Activated gamma-delta T cell treated with Interleukin-2 at 50 U/mL for 16 hours (primary cell): ENCODE measurements around the gene TXNDC2.

Experiments used
- DNase-seq: peaks from one replicate; pipeline ENCODE4 v3.0.0-alpha.2; 2020

Gene TXNDC2

DNA sequence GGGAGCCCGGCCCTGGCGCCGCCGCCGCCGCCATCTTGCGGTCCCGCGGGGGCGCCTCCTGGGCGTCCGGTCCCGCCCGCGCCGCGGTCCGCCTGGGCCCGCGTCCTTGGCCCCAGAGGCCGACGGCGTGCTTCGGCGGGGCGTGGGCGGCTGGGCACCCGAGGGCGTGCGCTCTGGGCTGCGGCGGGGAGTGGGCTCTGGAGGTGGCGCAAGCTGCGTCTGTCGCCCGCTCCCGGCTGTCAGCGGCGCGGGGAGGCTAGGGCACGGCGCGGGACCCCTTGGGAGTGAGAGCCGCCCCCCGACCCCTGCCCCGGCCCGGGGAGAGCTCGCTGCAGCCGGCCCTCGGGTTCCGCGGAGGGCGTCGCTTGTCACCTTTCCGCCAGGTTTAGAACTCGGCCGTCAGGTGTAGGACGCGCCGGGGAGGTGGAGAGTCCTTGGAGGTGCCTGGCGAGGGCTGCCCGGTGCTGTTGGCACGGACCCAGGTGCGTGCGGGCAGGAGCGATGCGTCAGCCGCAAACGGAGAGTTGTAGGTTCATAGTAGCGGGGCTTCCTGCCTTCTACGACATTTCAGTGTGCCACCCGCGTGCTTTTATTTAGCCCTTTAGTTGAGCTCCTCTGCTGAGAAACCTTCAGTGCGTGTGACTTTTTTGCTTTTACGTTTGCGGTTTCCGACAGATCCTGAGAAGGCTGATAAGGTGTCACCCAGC lies 29.0 kb downstream of the TXNDC2 start:
- peak; percentile 72 for DNase-seq

GRCh38 chr18:9915291-9916076 lies 29.7 kb downstream of the TXNDC2 start:
- DNase-seq = no peak

- no peak for DNase-seq
Observed at GRCh38 chr18:9916077-9916639, 30.4 kb downstream of the TXNDC2 start.

- no peak for DNase-seq
Observed at GRCh38 chr18:9916808-9917207, 31.0 kb downstream of the TXNDC2 start.

- DNase-seq = no peak
Observed at GRCh38 chr18:9918016-9918680, 32.4 kb downstream of the TXNDC2 start.

DNA sequence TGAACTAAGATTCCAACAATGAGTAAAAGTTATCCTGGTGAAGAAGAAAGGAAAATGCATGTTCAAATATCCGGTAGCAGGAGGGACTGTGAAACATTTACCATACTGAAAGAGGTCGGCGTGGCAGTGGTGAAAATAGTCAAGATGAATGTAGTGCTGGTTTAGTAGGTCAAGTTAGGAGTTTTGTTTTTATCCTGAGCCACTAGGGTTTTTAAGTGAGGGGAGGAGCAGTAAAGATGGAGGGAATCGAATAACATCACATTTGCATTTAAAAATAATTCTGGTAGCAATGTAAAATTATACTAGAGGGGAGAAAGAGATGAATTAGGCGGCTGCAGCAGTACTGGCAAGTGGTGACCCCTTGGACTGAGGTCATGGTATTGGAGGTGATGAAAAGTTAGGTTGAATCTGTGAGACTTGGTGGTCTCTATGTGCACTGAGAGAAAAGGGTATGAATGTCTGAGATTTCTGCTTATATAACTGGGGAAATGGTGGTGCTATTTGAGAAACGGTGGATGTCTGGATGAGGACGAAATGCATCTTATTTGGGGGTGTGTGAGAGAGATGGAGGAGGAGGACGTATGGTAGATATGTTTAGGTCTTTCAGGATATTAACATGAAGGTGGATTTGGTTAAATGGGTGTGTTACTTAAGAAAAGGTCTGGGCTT lies 33.9 kb downstream of the TXNDC2 start:
- DNase-seq = no peak

DNA sequence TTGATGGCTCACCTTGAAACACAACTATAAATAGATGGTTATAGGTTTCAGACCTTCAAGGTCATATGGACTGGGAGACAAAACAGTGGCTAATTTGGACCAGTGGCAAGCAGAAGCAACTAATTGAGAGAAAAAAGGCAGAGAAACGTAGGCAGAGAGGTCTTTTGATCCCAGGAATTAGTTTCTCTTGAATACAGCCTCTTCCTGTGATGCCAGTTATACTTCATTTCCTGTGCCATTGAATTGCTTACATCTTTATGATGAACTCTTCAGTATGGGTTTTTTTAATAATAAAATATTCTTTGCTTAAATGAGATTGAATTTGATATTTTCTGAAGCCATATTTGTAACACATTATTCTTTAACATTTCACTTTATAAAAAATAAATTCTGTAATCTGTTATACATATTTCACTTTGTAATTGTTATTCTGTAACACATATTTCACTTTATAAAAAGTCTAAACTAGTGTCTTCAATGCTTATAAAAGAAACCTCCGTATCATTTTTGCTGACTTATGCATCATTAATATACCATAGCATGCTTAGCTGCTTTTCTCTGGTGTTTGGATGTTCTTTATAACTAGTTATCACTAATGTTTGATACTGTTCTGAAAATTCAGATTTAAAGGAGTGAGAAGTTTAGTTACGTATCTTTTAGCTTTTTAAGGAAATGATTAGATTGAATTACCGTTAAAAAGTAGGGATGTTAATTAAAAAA lies 37.0 kb downstream of the TXNDC2 start:
- no peak for DNase-seq

GRCh38 chr18:9924371-9924943 lies 38.7 kb downstream of the TXNDC2 start:
- no peak for DNase-seq

- DNase-seq = no peak
Observed at GRCh38 chr18:9925369-9925768, 39.6 kb downstream of the TXNDC2 start.

GRCh38 chr18:9925795-9926194 lies 40.0 kb downstream of the TXNDC2 start:
- DNase-seq = no peak

DNA sequence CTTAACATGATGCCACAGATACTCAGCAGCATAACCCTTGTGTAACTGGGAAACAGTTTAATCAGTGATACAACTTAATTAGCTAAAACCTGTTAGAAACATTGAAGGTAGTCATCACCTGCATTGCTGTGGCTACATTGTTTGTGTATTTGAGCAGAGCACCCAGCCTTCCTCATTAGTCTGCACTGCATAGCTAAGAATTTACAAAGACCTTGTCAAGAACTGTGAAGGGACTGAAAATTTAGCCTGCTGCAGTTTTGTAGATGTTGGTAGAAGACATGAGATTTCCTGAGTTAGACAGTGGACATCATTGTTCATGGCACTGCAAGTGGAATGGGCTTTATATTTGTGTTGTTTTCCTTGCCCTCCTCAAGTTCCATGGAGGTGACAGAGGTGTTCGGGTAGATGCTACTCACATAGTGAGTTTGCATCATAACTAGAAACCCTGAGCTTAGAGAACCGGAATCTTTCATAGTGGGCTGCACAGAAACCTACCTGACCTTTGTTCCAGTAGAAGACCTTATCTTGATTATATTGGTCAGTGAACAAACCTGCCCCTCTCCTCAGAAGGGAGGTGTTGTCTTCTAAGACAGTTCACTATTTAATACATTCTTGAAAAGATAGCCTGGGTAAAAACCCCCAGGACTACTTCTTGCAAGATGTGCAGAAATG lies 40.6 kb downstream of the TXNDC2 start:
- DNase-seq = no peak

DNA sequence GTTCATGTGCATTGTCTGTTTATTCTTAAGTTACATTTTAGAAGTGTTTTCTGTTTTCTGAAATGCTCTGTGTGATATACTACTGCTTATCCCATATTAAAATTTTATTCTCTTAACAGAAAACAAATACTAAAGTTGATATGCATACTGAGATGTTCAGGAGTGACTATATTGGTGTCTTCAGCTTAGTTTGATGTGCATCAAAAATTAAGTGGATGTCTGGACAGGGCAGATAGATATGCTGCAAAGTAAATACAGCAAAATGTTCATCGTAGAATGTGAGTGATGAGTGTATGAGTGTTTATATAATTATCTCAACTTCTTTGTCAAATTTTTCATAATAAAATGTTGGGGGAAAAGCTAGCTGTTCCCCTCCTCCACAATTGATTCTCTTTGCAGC lies 41.2 kb downstream of the TXNDC2 start:
- DNase-seq = no peak

DNA sequence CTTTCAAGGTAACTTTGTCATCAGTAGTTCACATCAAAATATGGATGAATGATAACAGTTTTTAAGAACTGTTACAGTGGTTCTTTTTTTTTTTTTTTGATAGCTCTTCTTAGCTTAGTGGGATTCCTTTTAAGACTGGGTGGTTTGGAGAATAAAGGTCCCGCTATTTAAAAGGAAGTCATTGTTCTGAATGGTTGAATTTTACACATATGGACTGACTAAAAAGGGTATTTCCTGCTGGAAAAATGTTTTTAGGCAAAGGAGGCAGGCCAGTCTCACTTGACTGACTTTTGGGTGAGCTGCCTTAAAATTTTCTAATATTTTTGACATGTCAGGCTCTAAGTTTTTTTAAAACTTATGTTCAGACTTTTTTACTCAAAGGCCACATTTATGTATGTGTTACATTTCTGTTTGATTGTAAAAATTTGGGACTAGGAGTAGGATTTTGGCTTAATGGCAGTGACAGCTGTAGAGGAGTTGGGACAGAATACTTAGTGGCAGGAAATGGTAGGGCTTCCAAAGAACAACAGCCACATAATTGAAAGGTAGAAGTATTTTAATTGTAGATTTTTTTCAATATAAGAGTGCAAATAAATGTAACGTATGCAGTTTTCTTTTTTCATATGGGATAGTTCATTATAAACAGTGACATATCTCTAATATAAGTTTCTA lies 41.8 kb downstream of the TXNDC2 start:
- no peak for DNase-seq

- no peak for DNase-seq
Observed at GRCh38 chr18:9928646-9929259, 43.0 kb downstream of the TXNDC2 start.

- DNase-seq = no peak
Observed at GRCh38 chr18:9930299-9930884, 44.6 kb downstream of the TXNDC2 start.

DNA sequence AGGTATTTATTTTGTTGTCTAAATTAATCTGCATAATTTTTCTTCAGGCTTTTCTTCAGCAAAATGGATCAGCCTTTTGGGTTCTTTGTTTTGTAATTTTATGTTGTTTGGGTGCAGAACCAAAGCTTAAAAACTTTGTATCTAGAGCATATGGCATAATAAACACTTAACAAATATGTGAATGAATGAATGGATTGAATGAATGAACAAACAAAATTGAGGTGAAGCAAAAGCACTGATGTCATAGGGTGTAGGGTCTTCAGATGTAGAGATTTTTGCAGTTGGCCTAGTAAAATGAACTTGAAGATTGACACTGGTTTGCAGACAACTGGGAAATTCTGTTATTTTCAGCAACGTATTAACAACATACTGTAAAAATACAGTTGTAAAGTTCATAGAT lies 45.4 kb downstream of the TXNDC2 start:
- DNase-seq = no peak

DNA sequence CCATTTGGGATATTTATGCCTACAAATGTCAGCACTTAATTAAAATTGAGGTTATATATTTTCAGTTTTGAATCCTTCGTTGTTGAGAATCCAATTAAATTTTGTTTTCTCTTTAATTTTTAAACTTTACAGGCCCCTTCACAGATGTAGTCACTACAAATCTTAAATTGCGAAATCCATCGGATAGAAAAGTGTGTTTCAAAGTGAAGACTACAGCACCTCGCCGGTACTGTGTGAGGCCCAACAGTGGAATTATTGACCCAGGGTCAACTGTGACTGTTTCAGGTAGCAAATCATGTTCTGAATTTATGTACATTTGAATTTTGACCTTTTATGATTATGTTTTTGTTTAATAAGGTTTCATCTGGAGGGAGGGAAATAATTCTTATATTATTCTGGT lies 45.9 kb downstream of the TXNDC2 start:
- DNase-seq = no peak

- no peak for DNase-seq
Observed at GRCh38 chr18:9933865-9934264, 48.1 kb downstream of the TXNDC2 start.

- DNase-seq = no peak
Observed at GRCh38 chr18:9934274-9934673, 48.5 kb downstream of the TXNDC2 start.
